ENCODE data around the gene LEMD2. TPM values are rescaled to one million over a fixed set of nuclear protein-coding genes. Genes with fewer than 3 reads are reported as not detected.

The LEMD2 gene
- total RNA-seq, 1 experiment from 2014 or later: 43.9 TPM

GRCh38 chr6:33818293-33818692, 29.4 kb upstream of the LEMD2 start (continued):
- TF ChIP-seq ZBTB33 (IDR thresholded peaks at IDR 0.05; ENCODE audit: extremely low read depth, insufficient replicate concordance, low read length): no peak
- no peak for TF ChIP-seq CEBPB (IDR thresholded peaks at IDR 0.05; ENCODE audit: low read depth)
- no peak for TF ChIP-seq SP1 (IDR thresholded peaks at IDR 0.05; ENCODE audit: low read depth)
- TF ChIP-seq MAX (IDR thresholded peaks at IDR 0.05): no peak

DNA sequence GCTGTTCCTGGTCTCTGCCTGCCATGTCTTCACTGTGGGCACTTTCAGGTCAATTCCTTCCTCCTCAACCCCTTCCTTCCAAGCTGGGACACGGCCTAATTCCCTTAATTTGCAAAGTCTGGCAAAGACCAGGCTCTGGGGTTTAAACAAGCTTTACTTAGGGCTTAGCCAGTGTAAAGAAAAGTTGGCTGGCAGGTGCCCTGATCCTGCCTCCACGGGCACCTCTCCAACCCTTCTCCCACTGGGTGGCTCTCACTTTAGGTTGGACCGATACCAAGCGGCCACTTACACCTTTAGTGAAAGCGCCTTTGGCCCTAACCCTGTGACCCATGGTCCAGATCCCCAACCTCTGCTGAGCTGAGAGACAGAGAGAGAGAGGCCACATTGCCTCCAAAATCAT, 28.6 kb upstream of the LEMD2 start:
- ChIA-PET POLR2A (no interaction called here), RAD21 (ENCODE audit: low non-redundant PET in 1 of 2, low total read pairs in 2 of 2, uncharacterized antibody in 2 of 2, unreplicated experiment in 2 of 2) (no interaction called here), CTCF (no interaction called here)
- Histone ChIP-seq H3K27me3 (ENCODE audit: insufficient read depth, low read length) (peaks cover 13% of the 10 kb centered on the region), H3K4me2 (ENCODE audit: low read length) (no peak overlapping the region), H3K9me3 (ENCODE audit: control insufficient read depth in 1 of 2, insufficient read depth in 1 of 2, low read depth in 1 of 2, low read length in 2 of 2) (no peaks in the 10 kb centered on the region), H3K27ac (ENCODE audit: low read depth, low read length) (no peak overlapping the region), H3K9ac (ENCODE audit: low read length) (no peak overlapping the region), H2AFZ (ENCODE audit: low read depth, low read length, poor library complexity, severe bottlenecking) (no peak overlapping the region), H4K20me1 (ENCODE audit: insufficient read depth) (no peaks in the 10 kb centered on the region), H3K79me2 (ENCODE audit: insufficient read depth, low read length) (no peaks in the 10 kb centered on the region), H3K4me3 (replicated peaks in 1 of 2; ENCODE audit: low read depth in 1 of 2, low read length in 2 of 2) (no peak overlapping the region), H3K9me2 (ENCODE audit: insufficient read depth) (no peaks in the 10 kb centered on the region), H3K4me1 (ENCODE audit: control insufficient read depth in 1 of 2, insufficient read depth in 2 of 2, low read length in 2 of 2) (peaks cover 0 to 4% of the 10 kb centered on the region in 2 experiments; a peak in 2 of 4 replicates), H3K36me3 (ENCODE audit: control insufficient read depth in 1 of 2, insufficient read depth in 2 of 2, low read length in 2 of 2) (no peaks in the 10 kb centered on the region)
- DNase-seq (ENCODE audit: low read depth, low spot score) (no peak), ATAC-seq (no peak)
- intact Hi-C loops (cut with micrococcal nuclease): no loop called here
- TF ChIP-seq CBX3 (IDR thresholded peaks at IDR 0.05; ENCODE audit: low read depth) (no peak), ZFX (IDR thresholded peaks at IDR 0.05) (no peak), FOSL1 (IDR thresholded peaks at IDR 0.05; ENCODE audit: low read depth) (no peak), ELF1 (IDR thresholded peaks at IDR 0.05; ENCODE audit: borderline replicate concordance, low read depth) (no peak), SRF (IDR thresholded peaks at IDR 0.05; ENCODE audit: low read depth) (no peak), SP1 (IDR thresholded peaks at IDR 0.05; ENCODE audit: low read depth) (no peak), POLR2AphosphoS5 (IDR thresholded peaks at IDR 0.05; ENCODE audit: low read depth, low read length) (no peak), YY1 (IDR thresholded peaks at IDR 0.05; ENCODE audit: extremely low read depth, insufficient replicate concordance, low read depth, low read length) (no peak), MAX (IDR thresholded peaks at IDR 0.05) (no peak), TCF7L2 (IDR thresholded peaks at IDR 0.05; ENCODE audit: borderline replicate concordance, extremely low read depth, insufficient read depth, insufficient read length) (no peak), SIN3A (IDR thresholded peaks at IDR 0.05; ENCODE audit: low read depth) (no peak), EGR1 (IDR thresholded peaks at IDR 0.05; ENCODE audit: low read depth) (no peak), ATF3 (IDR thresholded peaks at IDR 0.05) (no peak)
- TF ChIP-seq, protein P1, sequence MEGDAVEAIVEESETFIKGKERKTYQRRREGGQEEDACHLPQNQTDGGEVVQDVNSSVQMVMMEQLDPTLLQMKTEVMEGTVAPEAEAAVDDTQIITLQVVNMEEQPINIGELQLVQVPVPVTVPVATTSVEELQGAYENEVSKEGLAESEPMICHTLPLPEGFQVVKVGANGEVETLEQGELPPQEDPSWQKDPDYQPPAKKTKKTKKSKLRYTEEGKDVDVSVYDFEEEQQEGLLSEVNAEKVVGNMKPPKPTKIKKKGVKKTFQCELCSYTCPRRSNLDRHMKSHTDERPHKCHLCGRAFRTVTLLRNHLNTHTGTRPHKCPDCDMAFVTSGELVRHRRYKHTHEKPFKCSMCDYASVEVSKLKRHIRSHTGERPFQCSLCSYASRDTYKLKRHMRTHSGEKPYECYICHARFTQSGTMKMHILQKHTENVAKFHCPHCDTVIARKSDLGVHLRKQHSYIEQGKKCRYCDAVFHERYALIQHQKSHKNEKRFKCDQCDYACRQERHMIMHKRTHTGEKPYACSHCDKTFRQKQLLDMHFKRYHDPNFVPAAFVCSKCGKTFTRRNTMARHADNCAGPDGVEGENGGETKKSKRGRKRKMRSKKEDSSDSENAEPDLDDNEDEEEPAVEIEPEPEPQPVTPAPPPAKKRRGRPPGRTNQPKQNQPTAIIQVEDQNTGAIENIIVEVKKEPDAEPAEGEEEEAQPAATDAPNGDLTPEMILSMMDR (IDR thresholded peaks at IDR 0.05 in 2 of 3, conservative IDR thresholded peaks at IDR 0.05 in 1 of 3; ENCODE audit: borderline replicate concordance in 1 of 3, insufficient read depth in 1 of 3, low read depth in 2 of 3, low read length in 2 of 3): no peak
- BruUV-seq (replicated peaks): no TSS peak
